ENCODE measurements around the gene WNK1.

GRCh38 chr12:749751-750270 is 2.6 kb upstream of the WNK1 start:
- TF ChIP-seq CTCF (IDR thresholded peaks at IDR 0.05) = no peak
- no peak for TF ChIP-seq POLR2A (IDR thresholded peaks at IDR 0.05)

All from heart left ventricle (tissue), 13 donors.